Glutamatergic neuron (in vitro differentiated cells): ENCODE results near the gene CHRNG. TPM values are rescaled to one million over a fixed set of nuclear protein-coding genes. Genes with fewer than 3 reads are reported as not detected.
A peak's percentile ranks its signal among the peaks of the same experiment; 100 is the strongest.

ENCODE experiments used
- DNase-seq: peaks from one replicate; pipeline ENCODE4 v3.0.0; 2022
- H3K27ac Mint-ChIP-seq: one replicate; pipeline ENCODE4 v1.8.0; 2020; ENCODE audit warnings: mild to moderate bottlenecking, mixed read lengths, inconsistent platforms; ENCODE audit not compliant: unreplicated experiment
- H3K27me3 Mint-ChIP-seq: one replicate; pipeline ENCODE4 v1.8.0; 2020; ENCODE audit warnings: mild to moderate bottlenecking, moderate library complexity, mixed read lengths, inconsistent platforms; ENCODE audit not compliant: unreplicated experiment
- H3K36me3 Mint-ChIP-seq: one replicate; pipeline ENCODE4 v1.8.0; 2020; ENCODE audit warnings: mild to moderate bottlenecking, mixed read lengths, inconsistent platforms; ENCODE audit not compliant: unreplicated experiment
- H3K4me1 Mint-ChIP-seq: one replicate; pipeline ENCODE4 v1.8.0; 2020; ENCODE audit warnings: mild to moderate bottlenecking, low read depth, mixed read lengths, inconsistent platforms; ENCODE audit not compliant: unreplicated experiment
- H3K4me3 Mint-ChIP-seq: one replicate; pipeline ENCODE4 v1.8.0; 2020; ENCODE audit warnings: mild to moderate bottlenecking, mixed read lengths, inconsistent platforms; ENCODE audit not compliant: unreplicated experiment
- H3K9me3 Mint-ChIP-seq: one replicate; pipeline ENCODE4 v1.8.0; 2020; ENCODE audit warnings: mild to moderate bottlenecking, moderate library complexity, mixed read lengths, inconsistent platforms; ENCODE audit not compliant: unreplicated experiment
- CTCF ChIP-seq: fragments of 200-600 bp; sonication (generic); IDR thresholded peaks from one replicate; pipeline ENCODE4 v1.5.0; 2021; ENCODE audit not compliant: partially characterized antibody, unreplicated experiment
- long read RNA-seq: library from polyadenylated mRNA; unstranded; transcript quantifications from one replicate; pipeline ENCODE4 v2.0.0, GENCODE V29; 2020; ENCODE audit not compliant: unreplicated experiment
- total RNA-seq: library from RNA; stranded (reverse); fragmentation: NEBNext Ultra II Directional; extraction: Animal tissue kit (Norgen Biotek cat#: 25700); gene quantifications from one replicate; pipeline ENCODE4 v1.2.1, GENCODE V29; 2021; ENCODE audit not compliant: unreplicated experiment

The CHRNG gene, protein sequence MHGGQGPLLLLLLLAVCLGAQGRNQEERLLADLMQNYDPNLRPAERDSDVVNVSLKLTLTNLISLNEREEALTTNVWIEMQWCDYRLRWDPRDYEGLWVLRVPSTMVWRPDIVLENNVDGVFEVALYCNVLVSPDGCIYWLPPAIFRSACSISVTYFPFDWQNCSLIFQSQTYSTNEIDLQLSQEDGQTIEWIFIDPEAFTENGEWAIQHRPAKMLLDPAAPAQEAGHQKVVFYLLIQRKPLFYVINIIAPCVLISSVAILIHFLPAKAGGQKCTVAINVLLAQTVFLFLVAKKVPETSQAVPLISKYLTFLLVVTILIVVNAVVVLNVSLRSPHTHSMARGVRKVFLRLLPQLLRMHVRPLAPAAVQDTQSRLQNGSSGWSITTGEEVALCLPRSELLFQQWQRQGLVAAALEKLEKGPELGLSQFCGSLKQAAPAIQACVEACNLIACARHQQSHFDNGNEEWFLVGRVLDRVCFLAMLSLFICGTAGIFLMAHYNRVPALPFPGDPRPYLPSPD
- total RNA-seq: 3.5 TPM
- long read RNA-seq, partial matches to known transcripts: 1 of 1 reads
- long read RNA-seq, other reads (novel, unspliced or antisense): 0 of 1 reads

GRCh38 chr2:232539298-232540231, at the start of gene CHRNG:
Gene CHRNG, plus strand, starts transcription at chr2:232539692. Its CDS starts 56 bp downstream, at chr2:232539748.
- Mint-ChIP-seq H3K27me3 (peaks cover 4% of the 10 kb centered on the region), H3K4me1 (peaks cover 3% of the 10 kb centered on the region), H3K4me3 (no peak within 1 kb of the TSS), H3K27ac (peak within 1 kb of the TSS; percentile 62), H3K36me3 (peaks cover 3% of the 10 kb centered on the region), H3K9me3 (peaks cover 4% of the 10 kb centered on the region)
- no peak for DNase-seq
- TF ChIP-seq CTCF: no peak

- peaks cover 5% of the 10 kb centered on the region for H3K9me3 Mint-ChIP-seq
- H3K27ac Mint-ChIP-seq: no peak overlapping the region
- H3K36me3 Mint-ChIP-seq: no peaks in the 10 kb centered on the region
- H3K4me3 Mint-ChIP-seq: no peak overlapping the region
- no peak for TF ChIP-seq CTCF
- peak; percentile 59 for DNase-seq
- H3K4me1 Mint-ChIP-seq: peaks cover 3% of the 10 kb centered on the region
- H3K27me3 Mint-ChIP-seq: peaks cover 22% of the 10 kb centered on the region
Observed at GRCh38 chr2:232490221-232491138, 49.0 kb upstream of the CHRNG start.

- H3K27me3 Mint-ChIP-seq: peaks cover 22% of the 10 kb centered on the region
- peaks cover 3% of the 10 kb centered on the region for H3K4me1 Mint-ChIP-seq
- TF ChIP-seq CTCF: no peak
- H3K27ac Mint-ChIP-seq: no peak overlapping the region
- H3K4me3 Mint-ChIP-seq: no peak overlapping the region
- peaks cover 5% of the 10 kb centered on the region for H3K9me3 Mint-ChIP-seq
- no peak for DNase-seq
- H3K36me3 Mint-ChIP-seq: no peaks in the 10 kb centered on the region
Observed at GRCh38 chr2:232491139-232491780, 48.2 kb upstream of the CHRNG start.

DNA sequence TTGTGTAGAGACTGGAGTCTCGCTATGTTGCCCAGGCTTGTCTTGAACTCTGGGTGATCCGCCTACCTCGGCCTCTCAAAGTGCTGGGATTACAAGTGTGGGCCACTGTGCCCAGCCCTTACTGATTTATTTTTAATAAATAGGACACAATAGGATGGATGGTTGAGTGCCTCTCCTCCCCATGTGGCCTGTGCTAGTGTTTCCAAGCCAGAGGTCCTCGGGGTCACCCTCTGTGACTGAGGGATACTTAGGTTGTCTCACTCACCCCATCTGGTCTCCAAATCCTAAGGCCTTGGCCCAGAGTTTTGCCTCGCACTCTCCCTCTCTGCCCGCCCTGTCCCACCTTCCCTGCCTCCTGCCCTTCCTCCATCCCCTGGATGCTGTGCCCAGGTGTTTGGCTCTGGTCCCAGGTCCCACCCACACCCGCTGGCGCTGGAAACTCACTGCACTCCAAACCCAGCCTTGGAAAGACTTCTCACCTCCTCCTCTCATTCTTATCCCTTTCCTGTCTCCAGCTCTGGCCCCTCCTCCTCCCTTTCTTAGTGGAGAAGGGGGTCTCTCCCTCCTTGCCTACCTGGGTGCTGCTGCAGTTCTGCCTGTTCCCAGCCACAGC, 47.1 kb upstream of the CHRNG start:
- no peak for TF ChIP-seq CTCF
- H3K36me3 Mint-ChIP-seq: no peaks in the 10 kb centered on the region
- peaks cover 5% of the 10 kb centered on the region for H3K9me3 Mint-ChIP-seq
- H3K27me3 Mint-ChIP-seq: peaks cover 22% of the 10 kb centered on the region
- no peak overlapping the region for H3K27ac Mint-ChIP-seq
- no peak for DNase-seq
- peaks cover 3% of the 10 kb centered on the region for H3K4me1 Mint-ChIP-seq
- H3K4me3 Mint-ChIP-seq: no peak overlapping the region
